ENCODE results near the gene PRICKLE1. TPM values are rescaled to one million over a fixed set of nuclear protein-coding genes. Genes with fewer than 3 reads are reported as not detected.

PRICKLE1 gene
- total RNA-seq, 1 donor from 2014 or later, result 100 TPM

DNA sequence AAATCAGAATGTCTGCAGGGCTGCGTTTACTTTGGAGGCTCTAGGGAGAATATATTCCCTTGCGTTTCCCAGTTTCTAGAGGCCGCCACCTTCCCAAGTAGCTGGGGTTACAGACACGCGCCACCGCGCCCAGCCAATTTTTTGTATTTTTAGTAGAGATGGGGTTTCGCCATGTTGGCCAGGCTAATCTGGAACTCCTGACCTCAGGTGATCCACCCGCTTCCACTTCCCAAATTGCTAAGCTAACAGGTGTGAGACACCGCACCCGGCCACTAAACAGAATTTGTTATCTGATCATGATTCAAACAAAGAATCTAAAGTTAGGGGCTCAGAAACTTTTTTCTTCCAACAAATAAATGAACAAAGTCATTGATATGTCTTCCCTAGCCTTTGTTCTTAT, 148.9 kb downstream of the PRICKLE1 start:
- DNase-seq (ENCODE audit: low spot score) (no peak), ATAC-seq (no peak)
- intact Hi-C loops (cut with DNase I), result loop anchor here (5.0 kb wide), 1 partner anchor 1468 kb away; no protein-coding TSS in a partner anchor

GRCh38 chr12:42432517-42433140, 156.9 kb downstream of the PRICKLE1 start:
- no peak for ATAC-seq
- no peak for DNase-seq (ENCODE audit: low spot score)
- intact Hi-C loops (cut with DNase I), result no loop called here

- DNase-seq (ENCODE audit: low spot score) (no peak), ATAC-seq (no peak)
- intact Hi-C loops (cut with DNase I), result no loop called here
These were observed 160.7 kb downstream of the PRICKLE1 start for GRCh38 chr12:42428850-42429249.

DNA sequence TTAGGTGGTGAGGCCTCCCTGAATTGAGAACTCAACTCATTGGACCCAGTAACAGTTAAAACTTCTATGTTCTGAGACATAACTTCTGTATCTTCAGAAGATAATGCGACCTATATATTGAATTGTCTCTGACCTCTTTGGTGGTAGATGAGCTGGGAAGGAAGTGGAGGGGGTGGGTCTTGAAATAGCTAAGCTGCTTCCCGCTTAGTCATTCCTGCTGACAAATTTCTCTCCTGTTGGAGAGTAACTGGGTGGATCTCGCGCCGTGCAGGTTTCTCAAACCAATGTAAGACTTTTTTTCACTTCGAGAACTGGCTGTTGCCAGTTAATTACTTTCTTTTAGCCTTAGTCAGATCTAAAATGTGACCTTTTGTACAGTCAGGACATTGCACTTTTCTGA, 162.8 kb downstream of the PRICKLE1 start:
- intact Hi-C loops (cut with DNase I), result no loop called here
- ATAC-seq, result no peak
- DNase-seq (ENCODE audit: low spot score), result no peak

- intact Hi-C loops (cut with DNase I), result no loop called here
- ATAC-seq (no peak), DNase-seq (ENCODE audit: low spot score) (no peak)
These were observed 166.8 kb downstream of the PRICKLE1 start for GRCh38 chr12:42422785-42423184.

DNA sequence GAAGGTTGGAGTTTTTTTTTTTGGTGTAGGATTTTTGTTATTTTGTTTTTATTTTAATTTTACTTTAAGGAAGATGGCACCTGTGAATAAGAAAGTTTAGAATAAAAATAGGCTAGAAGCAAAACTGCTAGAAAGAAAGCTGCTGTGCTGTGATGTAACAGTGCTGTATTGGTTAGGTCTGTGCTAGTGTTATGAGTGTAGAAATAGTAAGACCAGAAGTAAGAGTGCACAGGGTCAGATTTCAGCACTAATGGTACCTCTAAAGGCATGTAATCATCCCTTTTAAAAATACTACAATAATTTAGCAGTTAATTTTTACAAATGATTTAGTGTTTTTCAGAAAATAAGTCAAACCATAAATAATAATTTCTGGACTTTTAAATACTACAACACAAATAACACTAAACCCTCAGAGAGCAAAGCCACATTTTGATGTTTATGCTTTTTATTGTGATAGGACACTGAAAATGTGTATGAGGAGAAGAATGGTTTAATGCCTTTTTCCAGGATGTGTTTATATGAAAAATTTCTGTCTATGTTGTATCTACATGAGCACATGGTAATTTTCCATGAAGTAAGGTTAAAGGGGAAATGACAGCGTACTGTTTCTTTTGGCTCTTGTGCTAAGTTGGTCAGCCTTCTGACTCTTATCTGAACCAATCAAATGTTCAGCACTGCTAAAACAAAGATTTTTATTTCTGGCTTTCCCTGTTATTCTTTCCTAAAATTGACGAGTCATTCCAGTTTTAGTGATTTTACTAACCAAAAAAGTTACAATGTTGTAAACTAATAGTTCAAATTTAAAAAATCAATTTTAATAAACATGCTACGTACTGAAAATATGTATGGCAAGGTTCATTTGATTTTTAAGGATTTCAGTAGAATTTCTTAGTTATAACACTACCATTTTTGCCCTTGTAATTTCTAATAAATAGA, 167.4 kb downstream of the PRICKLE1 start:
- intact Hi-C loops (cut with DNase I), result no loop called here
- DNase-seq (ENCODE audit: low spot score), result no peak
- peak; percentile 93 for ATAC-seq

GRCh38 chr12:42420395-42420794, 169.2 kb downstream of the PRICKLE1 start:
- intact Hi-C loops (cut with DNase I), result no loop called here
- DNase-seq (ENCODE audit: low spot score) (no peak), ATAC-seq (no peak)

DNA sequence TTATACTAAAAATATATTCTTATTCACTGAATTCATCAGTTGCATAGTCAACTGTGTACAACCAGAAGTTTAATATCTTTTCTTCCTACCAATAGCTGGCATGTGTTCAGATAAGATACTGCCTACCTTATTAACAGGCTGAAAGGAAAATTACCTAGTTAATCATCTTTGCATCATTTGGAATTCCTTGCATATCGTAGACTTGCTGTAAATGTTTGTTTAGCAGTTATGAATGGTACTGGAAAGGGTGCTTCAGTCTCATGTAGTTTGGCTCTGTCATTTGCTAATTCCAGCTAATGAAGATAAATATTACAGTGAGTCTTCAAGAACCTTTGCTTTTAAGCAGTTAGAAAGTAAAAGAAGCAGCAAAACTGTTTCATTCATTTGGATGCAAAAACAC, 179.2 kb downstream of the PRICKLE1 start:
- DNase-seq (ENCODE audit: low spot score) (no peak), ATAC-seq (no peak)
- intact Hi-C loops (cut with DNase I), result no loop called here

DNA sequence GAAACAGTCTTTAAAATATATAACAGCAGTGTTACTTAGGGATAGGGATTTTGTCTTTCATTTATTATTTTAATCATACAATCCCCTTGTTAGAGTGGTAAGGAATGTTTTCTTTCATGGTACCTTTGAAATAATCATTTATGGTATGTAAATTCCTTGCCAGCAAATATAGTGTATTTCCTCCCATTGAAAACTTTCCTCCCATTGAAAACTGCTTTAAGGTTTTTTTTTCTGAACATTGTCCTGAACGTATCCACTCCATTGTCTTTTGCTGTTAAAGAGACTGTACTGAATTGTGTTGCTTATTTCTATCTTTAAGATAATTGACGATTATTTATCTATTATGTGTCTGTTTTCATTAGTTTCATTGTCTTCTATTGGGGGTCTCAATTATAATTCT, 180.1 kb downstream of the PRICKLE1 start:
- ATAC-seq (no peak), DNase-seq (ENCODE audit: low spot score) (no peak)
- intact Hi-C loops (cut with DNase I), result no loop called here

- ATAC-seq (no peak), DNase-seq (ENCODE audit: low spot score) (no peak)
- intact Hi-C loops (cut with DNase I), result no loop called here
These were observed 182.2 kb downstream of the PRICKLE1 start for GRCh38 chr12:42407306-42407705.
